SK-N-SH (cell line): ENCODE results near the gene RSRP1. TPM values are rescaled to one million over a fixed set of nuclear protein-coding genes. Genes with fewer than 3 reads are reported as not detected.

Experiments
- CTCF ChIA-PET: fragments of 300-600, 350-600 bp; formaldehyde crosslinking; extraction: SDS; loops from one replicate; lab custom pipeline; 2021; lab: Yijun Ruan, JAX
- POLR2A ChIA-PET: fragments of 350-600 bp; sonication (Branson Sonifier 250); formaldehyde crosslinking; extraction: SDS; loops from one replicate; lab custom pipeline; 2020; ENCODE audit warnings: antibody characterized with exemption, inconsistent platforms; lab: Yijun Ruan, JAX
- DNase-seq: peaks from one replicate; pipeline ENCODE4 v3.0.0; 2012
- H2AFZ ChIP-seq: fragments of 200-600 bp; sonication (generic); 2 replicates; pipeline ENCODE4 v1.8.1; 2016; ENCODE audit warnings: antibody characterized with exemption, mild to moderate bottlenecking, low read depth
- H3F3A ChIP-seq: fragments of 200-600 bp; sonication (generic); replicated peaks from 2 replicates; pipeline ENCODE3; 2016; ENCODE audit warnings: antibody characterized with exemption, mild to moderate bottlenecking; ENCODE audit not compliant: insufficient read depth
- H3K27ac ChIP-seq, 2 experiments: fragments of 200-500 bp in 1 of 2; fragments of 200-600 bp in 1 of 2; sonication (Bioruptor generic) in 1 of 2; sonication (generic), shearing (Covaris generic) in 1 of 2; 2 replicates each; pipeline versions ENCODE4 v1.5.1 to v1.6.1; 2014 to 2016; ENCODE audit warnings: low read depth in 2 of 2, inconsistent platforms in 1 of 2, low read length in 1 of 2, mild to moderate bottlenecking in 1 of 2, mixed read lengths in 1 of 2
- H3K27me3 ChIP-seq: fragments of 200-600 bp; sonication (generic), shearing (Covaris generic); 2 replicates; pipeline ENCODE4 v1.6.1; 2016; ENCODE audit warnings: mixed run types; ENCODE audit not compliant: insufficient read depth
- H3K36me3 ChIP-seq, 2 experiments: fragments of 200-500 bp in 1 of 2; fragments of 200-600 bp in 1 of 2; sonication (Bioruptor generic) in 1 of 2; sonication (generic) in 1 of 2; replicated peaks in 1 of 2; 2 replicates each; pipeline versions ENCODE3 to v1.5.1; 2014 to 2016; ENCODE audit warnings: low read length in 1 of 2, mild to moderate bottlenecking in 1 of 2; ENCODE audit not compliant: insufficient read depth in 2 of 2, control insufficient read depth in 1 of 2
- H3K4me1 ChIP-seq, 2 experiments: fragments of 200-500 bp in 1 of 2; fragments of 200-600 bp in 1 of 2; sonication (Bioruptor generic) in 1 of 2; sonication (generic), shearing (Covaris generic) in 1 of 2; 2 replicates each; pipeline versions ENCODE4 v1.5.1 to v1.6.1; 2014 to 2016; ENCODE audit warnings: low read depth in 1 of 2, low read length in 1 of 2, mixed run types in 1 of 2; ENCODE audit not compliant: insufficient read depth in 2 of 2, control insufficient read depth in 1 of 2
- H3K4me2 ChIP-seq: fragments of 200-600 bp; sonication (generic), shearing (Covaris generic); 2 replicates; pipeline ENCODE4 v1.6.1; 2017; ENCODE audit warnings: mixed run types
- H3K4me3 ChIP-seq, 2 experiments: fragments of 200-500 bp in 1 of 2; fragments of 200-600 bp in 1 of 2; sonication (Bioruptor generic) in 1 of 2; sonication (generic), shearing (Covaris generic) in 1 of 2; 2 replicates each; pipeline versions ENCODE4 v1.5.1 to v1.8.1; 2014 to 2016; ENCODE audit warnings: low read depth in 2 of 2, inconsistent platforms in 1 of 2, low read length in 1 of 2, mild to moderate bottlenecking in 1 of 2, mixed read lengths in 1 of 2, moderate library complexity in 1 of 2
- H3K79me2 ChIP-seq: fragments of 200-600 bp; sonication (generic); 2 replicates; pipeline ENCODE4 v1.8.1; 2017; ENCODE audit warnings: mild to moderate bottlenecking; ENCODE audit not compliant: insufficient read depth
- H3K9ac ChIP-seq: fragments of 200-600 bp; sonication (generic); 2 replicates; pipeline ENCODE4 v1.6.1; 2017; ENCODE audit warnings: mixed run types
- H3K9me2 ChIP-seq: fragments of 200-600 bp; sonication (generic); 2 replicates; pipeline ENCODE4 v1.6.1; 2017; ENCODE audit warnings: mixed run types
- H3K9me3 ChIP-seq: fragments of 200-600 bp; sonication (generic); 2 replicates; pipeline ENCODE4 v1.6.1; 2017; ENCODE audit warnings: mixed run types, mild to moderate bottlenecking, moderate library complexity
- H4K20me1 ChIP-seq: fragments of 200-600 bp; sonication (generic); 2 replicates; pipeline ENCODE4 v1.6.1; 2017; ENCODE audit warnings: mild to moderate bottlenecking, mixed run types; ENCODE audit not compliant: insufficient read depth
- ELF1 ChIP-seq: IDR thresholded peaks from 2 replicates; pipeline ENCODE4 v1.4.0; 2012
- FOSL2 ChIP-seq: IDR thresholded peaks from 2 replicates; pipeline ENCODE4 v1.4.0; 2012; ENCODE audit warnings: low read depth, mild to moderate bottlenecking, moderate library complexity, borderline replicate concordance
- FOXM1 ChIP-seq: IDR thresholded peaks from 2 replicates; pipeline ENCODE4 v1.4.0; 2012; ENCODE audit warnings: low read depth, mild to moderate bottlenecking
- GABPA ChIP-seq: IDR thresholded peaks from 2 replicates; pipeline ENCODE4 v1.4.0; 2012; ENCODE audit warnings: low read depth, mild to moderate bottlenecking
- IRF3 ChIP-seq: fragments of 150-350 bp; IDR thresholded peaks from 2 replicates; pipeline ENCODE4 v1.6.1; 2016; ENCODE audit warnings: mild to moderate bottlenecking, low read depth, low read length
- MAX ChIP-seq: IDR thresholded peaks from 2 replicates; pipeline ENCODE4 v1.4.0; 2012; ENCODE audit warnings: low read depth
- NFIC ChIP-seq: IDR thresholded peaks from 2 replicates; pipeline ENCODE4 v1.4.0; 2012; ENCODE audit warnings: borderline replicate concordance
- PBX3 ChIP-seq: IDR thresholded peaks from 2 replicates; pipeline ENCODE4; 2012
- RFX5 ChIP-seq: IDR thresholded peaks from 2 replicates; pipeline ENCODE4 v1.6.1; 2012; ENCODE audit warnings: mild to moderate bottlenecking, improper control_type of control experiment, low read length
- SMC3 ChIP-seq: IDR thresholded peaks from 2 replicates; pipeline ENCODE4 v1.6.1; 2012; ENCODE audit warnings: low read depth, low read length, improper control_type of control experiment
- TAF1 ChIP-seq: IDR thresholded peaks from 2 replicates; pipeline ENCODE4 v1.6.1; 2012; ENCODE audit warnings: low read depth, mild to moderate bottlenecking, low read length, moderate library complexity, borderline replicate concordance
- TCF12 ChIP-seq: IDR thresholded peaks from 2 replicates; pipeline ENCODE4 v1.4.0; 2012
- USF2 ChIP-seq: fragments of 150-350 bp; IDR thresholded peaks from 2 replicates; pipeline ENCODE4 v1.6.1; 2017; ENCODE audit warnings: antibody characterized with exemption, low read length, low read depth, borderline replicate concordance
- ZBTB33 ChIP-seq: IDR thresholded peaks from 2 replicates; pipeline ENCODE4 v1.4.0; 2012; ENCODE audit warnings: low read depth, borderline replicate concordance
- WGBS: methylation state at CpG from one replicate; pipeline ENCODE4 v1.1.6; 2017; ENCODE audit warnings: low lambda C conversion rate; 5-methylcytosine and 5-hydroxymethylcytosine counted together
- polyA plus RNA-seq, 3 experiments: library from polyadenylated mRNA; depleted of rRNA; stranded (reverse); fragments of >200 nt; gene quantifications; 2 replicates each; pipeline ENCODE4 v1.2.3, GENCODE V29; 2012

The RSRP1 gene
- polyA plus RNA-seq, 1 of the 3 experiments (the other 2 are of a cell fraction): 126 TPM

GRCh38 chr1:25217015-25217414, 30.2 kb downstream of the RSRP1 start:
- ChIA-PET CTCF (interaction anchor here (1.4 kb wide), 1 partner anchor 12 kb away, joined by 3 read pairs; no protein-coding TSS in a partner anchor), POLR2A (interaction anchor here (1.4 kb wide), 1 partner anchor 15 kb away, joined by 3 read pairs; the partner anchor contains the start of gene SYF2)
- Histone ChIP-seq H3K4me2 (no peak overlapping the region), H3K36me3 (peaks cover 8 to 9% of the 10 kb centered on the region in 2 experiments), H3K4me1 (no peaks in the 10 kb centered on the region), H3K4me3 (no peak overlapping the region), H3F3A (peaks cover 12% of the 10 kb centered on the region), H3K9me3 (no peaks in the 10 kb centered on the region), H3K27ac (no peak overlapping the region), H3K27me3 (no peaks in the 10 kb centered on the region), H3K9me2 (no peaks in the 10 kb centered on the region), H3K79me2 (no peaks in the 10 kb centered on the region), H4K20me1 (no peaks in the 10 kb centered on the region), H2AFZ (no peak overlapping the region), H3K9ac (no peak overlapping the region)
- no peak for DNase-seq
- 83% methylated on average over 3 of the region's 3 CpGs for WGBS
- TF ChIP-seq USF2: no peak
- no peak for TF ChIP-seq GABPA
- TF ChIP-seq RFX5: no peak
- TF ChIP-seq TAF1: no peak
- no peak for TF ChIP-seq FOXM1
- no peak for TF ChIP-seq IRF3
- no peak for TF ChIP-seq ZBTB33
- TF ChIP-seq NFIC: no peak
- TF ChIP-seq ELF1: no peak
- TF ChIP-seq SMC3: no peak
- TF ChIP-seq MAX: no peak
- no peak for TF ChIP-seq PBX3
- TF ChIP-seq TCF12: no peak
- TF ChIP-seq FOSL2: no peak
